ENCODE data around the gene DLG2.
"Not testable (repeated sequence)": the region's sequence is repeated elsewhere in the genome, so short reads cannot be mapped to it uniquely, and the experiment has no call there.

Gene DLG2

GRCh38 chr11:84884836-84885235 lies 742.3 kb downstream of the DLG2 start:
- no peak for DNase-seq

DNA sequence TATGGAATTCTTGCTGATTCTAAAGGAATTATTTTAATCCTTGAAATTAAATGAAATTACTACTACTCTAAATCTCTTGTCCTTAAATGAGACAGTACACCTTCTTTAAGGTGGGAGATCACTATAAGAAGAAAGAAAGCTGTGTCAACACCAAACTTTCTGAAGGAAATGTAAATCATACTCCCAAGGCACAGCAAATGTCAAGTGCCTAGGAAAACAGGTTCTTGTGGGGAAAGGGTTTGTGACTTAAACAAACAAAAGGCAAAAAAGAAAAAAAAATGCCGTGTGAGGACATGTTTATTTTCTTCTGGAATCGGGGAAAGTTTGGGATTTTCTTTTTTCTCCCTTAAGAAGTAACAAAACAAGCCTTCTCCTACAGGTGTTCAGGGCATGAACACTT lies 745.1 kb downstream of the DLG2 start:
- DNase-seq = no peak

DNA sequence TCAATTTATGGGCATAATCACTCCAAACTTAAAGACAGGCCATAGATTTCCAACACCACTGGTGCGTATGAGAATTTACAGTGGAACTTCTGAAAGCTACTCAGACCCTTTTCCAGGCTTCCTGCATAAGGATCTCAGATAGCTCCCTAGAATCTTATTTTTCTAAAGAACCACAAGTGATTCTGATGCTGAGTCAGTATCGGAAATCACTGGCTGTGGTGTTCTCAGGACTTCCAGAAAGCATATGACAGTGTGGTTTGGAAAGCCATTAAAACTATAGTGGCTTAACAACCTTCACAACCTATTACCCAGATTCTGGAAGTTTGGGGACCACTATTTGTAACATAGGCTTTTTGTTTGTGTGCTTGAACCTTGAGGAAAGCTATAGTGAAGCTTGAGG lies 756.0 kb downstream of the DLG2 start:
- DNase-seq = no peak

DNA sequence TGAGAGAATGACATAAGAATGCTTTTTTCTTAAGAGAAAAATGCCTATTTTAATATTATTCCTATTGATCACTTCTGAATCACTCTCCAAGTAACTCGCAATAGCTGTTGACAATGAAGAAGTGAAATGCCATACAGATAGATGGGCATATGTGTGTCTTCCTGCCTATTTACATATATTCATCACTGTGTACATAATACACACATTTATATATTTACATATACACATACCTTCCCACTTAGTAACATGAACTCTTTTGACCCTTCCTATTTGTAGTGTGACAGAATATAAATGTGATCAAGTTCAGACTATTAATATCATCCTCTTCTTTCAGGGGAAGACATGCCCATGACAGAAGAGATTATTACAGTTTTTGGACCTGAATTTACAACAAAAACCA lies 756.7 kb downstream of the DLG2 start:
- no peak for DNase-seq

- DNase-seq = no peak
Observed at GRCh38 chr11:84866922-84867321, 760.2 kb downstream of the DLG2 start.

GRCh38 chr11:84865791-84866535 lies 761.2 kb downstream of the DLG2 start:
- DNase-seq = no peak

- DNase-seq = no peak
Observed at GRCh38 chr11:84865257-84865656, 761.9 kb downstream of the DLG2 start.

DNA sequence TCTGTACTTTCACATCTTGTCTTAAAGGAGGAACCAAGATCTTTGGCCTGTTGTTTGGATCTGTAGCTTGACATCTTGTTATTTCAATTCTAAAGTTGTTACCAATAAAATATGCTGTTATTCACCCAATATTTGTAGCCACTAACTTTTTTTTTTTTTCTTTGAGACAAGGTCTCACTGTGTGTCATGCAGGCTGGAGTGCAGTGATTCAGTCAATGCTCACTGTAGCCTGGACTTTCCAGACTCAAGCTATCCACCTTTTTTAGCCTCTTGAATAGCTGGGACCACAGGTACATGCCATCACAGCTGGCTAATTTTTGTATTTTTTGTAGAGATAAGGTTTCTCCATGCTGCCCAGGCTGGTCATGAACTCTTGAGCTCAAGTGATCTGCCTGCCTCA lies 769.4 kb downstream of the DLG2 start:
- DNase-seq = no peak

GRCh38 chr11:84855508-84856245 lies 771.5 kb downstream of the DLG2 start:
- no peak for DNase-seq

DNA sequence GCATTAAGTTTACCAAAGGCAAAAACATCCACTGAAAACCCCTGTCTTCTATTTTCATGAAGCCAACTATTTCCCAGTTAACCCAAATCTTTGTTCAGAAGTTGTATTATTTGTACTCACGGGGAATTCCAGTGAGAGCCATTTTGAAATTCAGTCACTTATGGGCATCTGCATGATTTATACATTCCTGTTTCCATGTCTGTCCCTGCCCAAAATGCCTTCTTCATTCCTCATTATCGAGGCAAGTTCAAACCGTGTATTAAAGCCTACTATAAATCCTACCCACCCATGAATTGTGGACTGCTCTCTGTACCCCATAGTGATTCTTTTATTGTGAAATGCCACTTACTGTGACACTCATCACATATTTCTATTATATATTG lies 772.7 kb downstream of the DLG2 start:
- DNase-seq = no peak

- DNase-seq = no peak
Observed at GRCh38 chr11:84853841-84854497, 773.2 kb downstream of the DLG2 start.

GRCh38 chr11:84847842-84848241 lies 779.3 kb downstream of the DLG2 start:
- DNase-seq = no peak

DNA sequence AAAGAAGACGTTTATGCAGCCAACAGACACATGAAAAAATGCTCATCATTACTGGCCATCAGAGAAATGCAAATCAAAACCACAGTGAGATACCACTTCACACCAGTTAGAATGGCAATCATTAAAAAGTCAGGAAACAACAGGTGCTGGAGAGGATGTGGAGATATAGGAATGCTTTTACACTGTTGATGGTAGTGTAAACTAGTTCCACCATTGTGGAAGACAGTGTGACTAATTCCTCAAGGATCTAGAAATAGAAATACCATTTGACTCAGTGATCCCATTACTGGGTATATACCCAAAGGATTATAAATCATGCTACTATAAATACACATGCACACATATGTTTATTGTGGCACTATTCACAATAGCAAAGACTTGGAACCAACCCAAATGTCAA lies 786.9 kb downstream of the DLG2 start:
- DNase-seq = not testable (repeated sequence)

GRCh38 chr11:84837402-84838069 lies 789.6 kb downstream of the DLG2 start:
- no peak for DNase-seq

GRCh38 chr11:84836371-84836770 lies 790.8 kb downstream of the DLG2 start:
- DNase-seq = no peak

GRCh38 chr11:84833488-84834088 lies 793.6 kb downstream of the DLG2 start:
- DNase-seq = no peak

DNA sequence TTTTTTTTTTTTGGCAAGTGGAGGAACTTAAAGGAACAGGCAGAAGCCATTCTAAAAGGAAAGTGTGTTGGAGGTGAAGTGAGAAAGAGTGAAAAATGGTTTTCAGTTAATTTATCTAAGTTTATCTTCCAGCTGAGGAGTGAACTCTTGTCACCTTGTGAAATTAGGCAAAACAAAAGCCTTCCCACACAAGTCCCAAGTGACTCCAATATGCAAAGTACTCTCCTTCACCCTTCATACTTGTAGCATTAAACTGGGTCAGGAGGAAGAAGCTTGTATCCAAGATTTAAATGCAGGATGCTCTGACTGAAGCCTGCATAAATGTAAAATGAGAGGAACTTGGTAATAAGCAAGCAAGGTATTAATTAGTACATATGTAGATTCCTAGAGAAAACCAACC lies 796.8 kb downstream of the DLG2 start:
- no peak for DNase-seq

DNA sequence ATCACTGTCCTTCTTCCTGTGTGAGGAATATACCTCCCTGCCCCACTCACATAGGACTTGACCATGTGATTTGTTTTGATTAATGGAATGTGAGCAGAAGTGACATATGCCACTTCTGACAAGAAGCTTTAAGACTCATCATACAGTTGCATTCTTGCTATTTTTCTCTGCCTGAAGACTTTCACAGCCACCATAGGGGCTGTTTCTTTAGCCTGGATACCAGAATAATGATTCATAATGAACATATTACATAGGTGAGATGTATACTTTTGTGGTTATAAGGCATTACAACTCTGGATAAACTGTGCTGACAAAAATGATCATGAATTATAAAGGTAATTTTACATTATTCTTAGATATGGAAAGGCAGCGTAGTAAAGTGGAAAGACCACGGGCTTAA lies 798.0 kb downstream of the DLG2 start:
- DNase-seq = no peak

- no peak for DNase-seq
Observed at GRCh38 chr11:84828616-84829015, 798.5 kb downstream of the DLG2 start.

GRCh38 chr11:84825106-84825660 lies 802.0 kb downstream of the DLG2 start:
- no peak for DNase-seq

DNA sequence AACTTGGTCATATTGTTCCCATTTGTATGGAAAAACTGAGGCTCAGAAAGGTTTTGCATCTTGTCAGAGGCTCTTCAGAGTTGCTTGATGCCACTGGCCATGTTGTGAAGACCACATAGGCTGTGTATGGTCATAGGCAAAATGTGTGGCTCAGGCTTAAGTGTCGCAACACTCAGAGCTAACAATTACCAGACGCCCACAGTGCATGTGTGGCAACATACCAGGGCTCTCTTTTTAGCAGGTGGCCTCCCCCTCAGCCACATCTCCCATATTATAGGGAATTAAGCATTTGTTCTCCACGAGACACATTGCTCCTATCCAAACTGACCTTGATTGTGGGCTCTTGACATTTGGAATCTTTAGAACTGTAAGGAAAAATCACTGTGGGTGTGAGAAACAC lies 802.5 kb downstream of the DLG2 start:
- DNase-seq = no peak

DNA sequence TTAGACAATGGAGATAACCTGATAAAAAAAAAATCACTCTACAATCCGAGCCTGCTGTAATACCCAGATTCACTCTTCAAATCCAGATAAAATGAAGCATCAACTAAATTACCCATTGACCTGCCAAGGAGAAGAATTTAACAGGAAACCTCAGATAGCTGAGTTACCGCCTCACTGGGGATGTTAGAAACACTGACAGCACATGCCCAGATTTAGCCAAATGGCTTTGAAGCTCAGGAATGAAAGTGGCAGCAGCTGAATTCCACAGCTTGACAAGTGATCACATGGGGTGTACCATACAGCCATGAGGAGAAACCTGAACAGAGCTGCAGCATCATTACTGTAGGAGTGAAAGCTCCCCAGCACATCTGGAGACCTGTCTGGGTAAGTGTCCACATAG lies 807.6 kb downstream of the DLG2 start:
- no peak for DNase-seq

GRCh38 chr11:84819128-84819527 lies 808.0 kb downstream of the DLG2 start:
- DNase-seq = no peak

Measured in T1000 (cell line).